GM19324 (cell line): ENCODE measurements around the gene TIGD7.

Experiments
- ATAC-seq: cut with Tn5 transposase; IDR thresholded peaks from one replicate; pipeline ENCODE4 v1.9.1; 2021; ENCODE audit warnings: mild to moderate bottlenecking, moderate library complexity; ENCODE audit not compliant: unreplicated experiment, low FRiP score

Gene TIGD7, protein sequence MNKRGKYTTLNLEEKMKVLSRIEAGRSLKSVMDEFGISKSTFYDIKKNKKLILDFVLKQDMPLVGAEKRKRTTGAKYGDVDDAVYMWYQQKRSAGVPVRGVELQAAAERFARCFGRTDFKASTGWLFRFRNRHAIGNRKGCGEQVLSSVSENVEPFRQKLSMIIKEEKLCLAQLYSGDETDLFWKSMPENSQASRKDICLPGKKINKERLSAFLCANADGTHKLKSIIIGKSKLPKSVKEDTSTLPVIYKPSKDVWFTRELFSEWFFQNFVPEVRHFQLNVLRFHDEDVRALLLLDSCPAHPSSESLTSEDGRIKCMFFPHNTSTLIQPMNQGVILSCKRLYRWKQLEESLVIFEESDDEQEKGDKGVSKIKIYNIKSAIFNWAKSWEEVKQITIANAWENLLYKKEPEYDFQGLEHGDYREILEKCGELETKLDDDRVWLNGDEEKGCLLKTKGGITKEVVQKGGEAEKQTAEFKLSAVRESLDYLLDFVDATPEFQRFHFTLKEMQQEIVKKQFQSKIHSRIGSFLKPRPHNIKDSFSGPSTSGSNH

DNA sequence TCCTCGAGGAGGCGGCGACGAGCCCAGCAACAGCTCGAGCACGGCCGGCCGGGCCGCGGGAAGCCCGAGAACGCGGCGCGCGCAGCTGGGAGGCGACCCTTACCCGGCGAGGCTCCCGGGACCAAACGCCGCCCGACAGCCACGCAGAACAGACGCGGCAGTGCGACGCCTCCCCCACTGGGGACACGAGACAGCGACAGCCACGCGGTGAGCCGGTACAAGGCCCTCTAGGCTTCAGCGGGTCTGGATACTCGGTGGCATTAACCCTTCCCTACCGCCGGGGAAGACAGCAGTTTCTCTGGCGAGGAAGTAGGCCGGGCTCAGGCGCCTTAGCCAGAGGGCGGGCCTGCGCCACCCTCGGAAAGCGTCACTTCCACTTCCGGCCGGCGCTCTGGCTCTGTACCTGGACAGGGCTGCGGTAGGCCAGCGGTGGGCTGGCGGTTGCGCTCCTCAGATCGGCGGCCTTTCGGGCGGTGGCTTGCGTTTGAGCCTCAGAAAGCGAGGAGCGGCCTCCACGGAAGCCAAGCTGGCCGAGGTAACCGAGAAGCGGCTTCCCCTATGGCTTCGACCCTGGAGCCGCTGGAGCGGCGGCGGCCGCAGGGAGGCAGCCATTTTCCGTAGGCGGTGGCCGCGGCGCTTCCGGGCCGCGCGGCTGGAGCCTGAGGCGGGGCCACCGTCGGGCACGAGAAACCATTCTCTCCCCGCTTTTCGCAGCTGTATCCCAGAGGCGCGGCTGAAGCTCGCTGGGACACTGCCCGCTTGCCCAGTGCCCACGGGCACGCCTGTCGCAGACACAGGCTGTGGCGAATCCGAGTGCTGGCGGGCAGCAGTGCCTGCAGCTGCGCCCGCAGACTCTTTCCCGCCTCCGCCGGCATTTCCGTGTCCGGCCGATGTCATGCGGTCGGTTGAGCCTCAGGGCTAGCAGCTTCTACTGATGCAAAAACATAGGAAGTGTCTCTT lies at the start of gene TIGD7, which contains the start of gene ZNF75A:
Gene TIGD7 (minus strand): TSS at position 322 of the 960 bp plus-strand sequence. CDS start 4,816 bp downstream, outside the sequence.
Gene ZNF75A (plus strand): TSS at position 389 of the 960 bp plus-strand sequence. CDS start 2,932 bp downstream, outside the sequence.
- peak; percentile 98 for ATAC-seq

DNA sequence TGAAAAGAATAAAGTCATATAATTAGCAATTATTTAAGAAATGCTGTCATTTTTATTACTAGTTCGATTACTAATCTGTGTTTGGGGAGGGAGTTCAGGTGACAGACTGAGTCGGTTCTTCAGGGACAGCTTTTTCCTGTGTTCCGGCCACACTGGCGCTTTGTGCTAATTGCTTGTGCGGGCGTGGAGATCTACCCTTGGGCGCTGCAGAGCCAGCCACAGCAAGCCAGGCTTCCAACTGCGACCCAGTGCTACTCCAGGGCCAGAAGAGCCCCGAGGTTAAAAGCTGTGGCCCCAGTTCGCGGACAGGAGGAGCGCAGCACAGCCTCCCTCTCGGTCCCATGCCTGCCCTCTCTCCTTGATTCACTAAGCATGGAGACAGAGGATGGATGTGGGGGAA lies 43.9 kb upstream of the TIGD7 start:
- no peak for ATAC-seq

DNA sequence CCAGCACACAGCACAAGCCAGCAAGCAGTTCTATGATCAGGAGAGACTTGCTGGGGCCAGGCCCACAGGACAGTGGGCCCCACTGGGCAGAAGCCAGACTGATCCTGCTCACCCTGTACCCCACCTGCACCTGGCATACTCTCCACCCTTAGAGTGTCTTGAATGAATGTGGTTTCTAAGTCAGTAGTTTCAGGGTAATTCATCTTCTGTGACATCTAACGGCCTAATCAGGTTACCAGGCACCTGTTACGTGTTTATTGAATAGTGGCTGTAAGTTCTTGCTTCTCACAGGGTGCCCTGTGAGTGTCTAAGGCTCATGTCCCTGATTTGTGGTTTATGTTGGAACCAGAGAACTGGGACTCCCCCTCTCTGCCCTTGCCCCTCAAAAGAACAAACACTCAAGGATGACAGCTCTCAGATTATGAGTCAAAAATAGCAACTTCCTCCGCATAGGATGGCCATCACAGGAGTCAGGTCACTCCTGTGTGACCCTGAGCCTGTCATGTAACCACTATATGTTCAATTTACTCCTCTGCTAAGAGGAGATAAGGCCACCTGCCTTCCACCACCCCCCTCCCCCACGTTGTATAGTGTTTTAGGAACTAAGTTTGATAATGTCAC lies 43.4 kb upstream of the TIGD7 start:
- ATAC-seq: no peak

DNA sequence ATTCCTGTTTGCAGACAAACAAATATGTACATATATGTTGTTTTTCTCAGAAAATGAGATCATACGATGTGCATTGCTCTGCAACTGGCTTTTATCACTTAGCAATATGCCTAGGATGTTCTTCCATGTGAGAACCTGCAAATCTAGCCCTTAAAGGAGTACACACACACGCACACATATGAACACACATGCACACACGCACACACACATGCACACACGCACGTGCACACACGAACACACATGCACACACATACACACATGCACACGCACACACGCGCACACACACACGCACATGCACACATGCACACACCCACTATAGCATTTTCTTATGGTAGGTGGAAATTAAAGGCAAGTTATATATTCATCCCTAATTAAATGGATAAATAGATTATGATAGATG lies 42.4 kb upstream of the TIGD7 start:
- ATAC-seq: no peak

DNA sequence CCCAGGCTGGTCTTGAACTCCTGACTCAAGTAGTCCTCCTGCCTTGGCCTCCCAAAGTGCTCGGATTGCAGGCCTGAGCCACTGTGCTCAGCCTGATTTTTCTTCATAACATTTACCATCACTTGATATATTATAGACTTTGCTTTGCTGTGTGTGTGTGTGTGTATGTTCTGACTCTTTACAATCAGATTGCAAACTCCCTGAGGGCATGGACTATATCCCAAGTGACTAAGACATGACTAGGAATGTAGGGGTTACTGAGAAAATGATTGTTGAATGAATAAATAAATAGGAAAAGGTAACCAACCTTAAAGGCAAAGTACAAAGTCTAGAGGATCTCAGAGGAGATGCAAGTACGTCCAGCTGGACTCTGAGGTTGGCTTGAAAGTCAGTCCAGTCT lies 40.8 kb upstream of the TIGD7 start:
- no peak for ATAC-seq

DNA sequence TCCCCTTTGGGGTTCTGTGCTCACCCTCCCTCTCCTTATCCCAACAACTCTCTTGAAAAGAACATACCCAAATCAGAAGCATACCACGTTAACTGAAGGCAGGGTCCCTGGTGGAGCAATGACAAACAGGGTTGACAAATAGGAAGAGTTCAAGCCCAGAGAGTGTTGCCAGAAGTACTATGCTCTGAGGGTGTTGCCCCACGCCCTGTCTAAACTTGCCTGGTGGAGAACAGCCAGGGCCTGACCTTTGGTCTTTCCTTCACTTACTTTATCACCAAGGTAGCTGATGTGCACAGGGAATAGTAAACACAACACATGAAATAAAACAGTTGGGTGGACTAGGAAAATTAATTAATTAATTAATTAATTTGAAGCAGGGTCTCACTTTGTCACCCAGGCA lies 23.4 kb upstream of the TIGD7 start:
- ATAC-seq: no peak

DNA sequence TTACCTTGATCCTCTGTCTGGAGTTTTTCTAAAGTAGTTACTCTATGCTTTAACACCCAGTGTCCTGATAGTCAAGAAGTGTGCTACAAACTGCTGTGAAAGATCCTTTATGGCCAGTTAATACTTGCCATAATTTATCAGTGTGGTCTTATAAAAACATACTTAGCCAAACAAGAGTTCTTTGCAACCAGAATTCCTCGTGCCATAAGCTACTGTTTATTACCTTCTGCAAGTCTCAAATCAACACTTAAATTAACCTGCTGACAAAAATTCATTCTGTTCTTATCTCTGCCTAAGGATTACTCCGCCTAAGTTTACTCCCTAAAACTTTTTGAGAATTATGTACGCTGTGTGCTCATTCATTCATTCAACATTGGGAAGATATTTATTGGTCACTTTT lies 22.9 kb upstream of the TIGD7 start:
- no peak for ATAC-seq

DNA sequence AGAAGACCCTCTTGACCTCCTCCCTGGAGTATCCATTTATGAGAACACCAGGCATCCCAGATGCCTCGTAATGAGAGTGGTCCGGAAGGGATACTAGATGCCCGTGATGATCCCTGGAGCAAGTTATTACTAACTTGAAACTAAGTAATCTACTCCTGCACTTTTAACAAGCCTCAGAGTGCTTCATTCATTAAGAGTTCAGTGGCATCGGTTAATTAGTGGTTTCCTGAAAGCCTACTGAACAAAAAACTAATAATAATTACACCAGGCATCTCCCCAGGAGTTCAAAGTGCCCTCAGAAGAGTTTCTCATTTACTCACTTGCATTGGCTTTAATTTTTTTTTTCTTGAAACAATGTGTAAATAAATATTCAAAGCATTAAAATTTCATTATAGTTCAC lies 22.3 kb upstream of the TIGD7 start:
- ATAC-seq: no peak

DNA sequence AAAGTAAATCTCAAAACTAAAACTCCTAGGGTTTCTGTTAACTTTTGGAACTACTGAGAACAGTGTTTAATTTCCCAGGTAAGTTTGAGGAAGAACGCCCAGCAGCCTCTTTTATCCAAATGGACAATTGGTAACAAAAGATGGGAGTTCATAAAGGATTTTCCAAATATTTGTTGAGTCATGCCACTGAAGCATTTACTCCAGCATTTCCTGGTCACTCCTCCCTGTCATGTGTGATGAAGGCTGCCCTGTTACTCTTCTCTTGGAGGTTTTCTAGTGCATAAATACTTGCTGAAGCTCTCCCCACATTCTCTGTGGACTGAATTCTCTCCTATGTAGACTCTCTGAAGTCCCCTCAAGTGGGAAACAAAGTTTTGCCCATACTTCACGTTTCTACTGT lies 16.6 kb upstream of the TIGD7 start:
- ATAC-seq: no peak

DNA sequence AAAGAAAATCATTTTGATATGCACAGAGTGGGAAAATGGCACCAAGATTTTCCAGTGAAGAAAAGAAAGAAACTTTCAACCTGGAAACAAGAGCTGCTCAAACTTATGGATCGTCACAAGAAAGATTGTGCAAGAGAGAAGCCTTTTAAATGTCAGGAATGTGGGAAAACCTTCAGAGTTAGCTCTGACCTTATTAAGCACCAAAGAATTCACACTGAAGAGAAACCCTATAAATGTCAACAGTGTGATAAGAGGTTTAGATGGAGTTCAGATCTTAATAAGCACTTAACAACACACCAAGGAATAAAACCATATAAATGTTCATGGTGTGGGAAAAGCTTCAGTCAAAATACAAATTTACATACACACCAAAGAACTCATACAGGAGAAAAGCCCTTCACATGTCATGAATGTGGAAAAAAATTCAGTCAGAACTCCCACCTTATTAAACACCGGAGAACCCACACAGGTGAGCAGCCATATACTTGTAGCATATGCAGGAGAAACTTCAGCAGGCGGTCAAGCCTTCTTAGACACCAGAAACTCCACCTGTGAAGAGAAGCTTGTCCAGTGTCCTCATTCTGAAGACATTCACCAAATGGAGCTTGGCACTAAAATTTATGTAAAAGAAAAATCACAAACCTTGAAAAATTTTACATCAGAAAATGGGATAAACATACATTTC lies 12.2 kb upstream of the TIGD7 start:
- ATAC-seq: no peak

DNA sequence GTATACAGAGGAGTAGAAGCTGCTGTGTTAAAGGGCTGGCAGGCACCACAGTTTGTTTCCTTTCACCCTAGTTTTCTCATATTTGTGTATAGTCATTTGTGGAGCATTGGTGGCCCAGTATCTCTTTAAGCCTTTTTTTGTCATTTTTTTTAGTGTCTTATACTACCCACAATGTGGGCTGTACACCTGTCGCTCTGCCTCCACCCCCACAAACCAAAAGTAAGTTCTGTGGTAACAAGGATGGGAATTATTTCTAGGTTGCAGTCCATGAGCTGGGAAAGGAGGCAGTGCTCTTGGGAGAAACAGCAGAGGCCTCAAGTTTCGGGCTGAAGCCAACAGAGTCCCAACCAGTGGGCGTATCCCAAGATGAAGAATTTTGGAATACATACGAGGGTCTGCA lies 6.3 kb upstream of the TIGD7 start:
- no peak for ATAC-seq

DNA sequence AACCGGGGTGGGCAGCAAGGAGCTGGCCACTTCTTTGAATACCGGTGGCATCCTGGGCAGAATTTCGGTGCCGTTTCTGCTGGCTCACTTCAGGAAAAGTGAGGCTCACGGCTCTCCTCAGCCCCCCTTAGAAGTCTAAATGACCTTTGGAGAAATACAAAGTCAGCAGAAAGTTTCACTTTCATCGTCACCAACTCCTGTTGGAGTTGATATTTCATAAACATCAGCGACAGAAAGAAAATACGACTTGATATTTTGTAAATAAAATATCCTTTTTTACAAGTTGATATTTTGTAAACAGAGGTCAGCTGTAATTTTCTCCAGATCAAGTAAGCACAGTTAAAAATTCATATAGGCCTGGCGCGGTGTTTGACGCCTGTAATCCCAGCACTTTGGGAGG lies 848 bp upstream of the TIGD7 start:
- no peak for ATAC-seq

DNA sequence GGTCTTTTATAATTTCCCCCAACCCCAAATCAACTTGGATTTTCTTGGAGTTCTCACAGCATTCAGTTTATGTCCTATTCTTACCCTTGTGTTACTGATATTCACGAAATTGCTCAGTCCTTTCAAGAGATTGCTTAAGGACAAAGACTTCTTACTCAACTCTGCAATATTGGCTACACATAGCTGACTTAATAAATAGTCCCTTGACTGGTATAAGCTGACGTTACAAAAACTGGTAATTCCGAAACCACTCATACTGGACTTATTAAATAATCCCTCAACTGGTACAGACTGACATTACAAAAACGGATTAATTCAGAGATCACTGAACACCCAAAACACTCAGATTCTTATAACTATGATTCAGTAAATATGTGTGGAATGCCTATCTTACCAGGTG lies 860 bp downstream of the TIGD7 start:
- no peak for ATAC-seq

DNA sequence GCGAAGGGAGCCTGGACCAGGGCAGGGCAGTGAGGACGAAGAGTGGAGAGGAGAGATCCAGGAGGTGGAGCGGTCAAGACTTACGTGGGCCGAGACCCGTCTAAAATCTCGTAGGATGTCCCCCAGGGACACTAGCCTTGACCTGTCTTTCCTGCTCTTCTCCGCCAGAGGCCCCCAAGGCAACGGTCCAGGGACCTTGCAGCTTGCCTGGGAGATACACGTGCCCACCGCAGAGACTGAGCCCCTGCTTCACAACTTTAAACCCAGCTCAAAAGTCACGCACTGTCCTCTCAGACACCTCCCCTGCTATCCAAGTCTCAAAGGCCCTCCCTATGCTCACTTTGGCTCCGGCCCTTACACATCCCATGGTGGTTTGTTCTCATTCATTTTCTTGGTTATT lies 9.4 kb downstream of the TIGD7 start:
- ATAC-seq: no peak

DNA sequence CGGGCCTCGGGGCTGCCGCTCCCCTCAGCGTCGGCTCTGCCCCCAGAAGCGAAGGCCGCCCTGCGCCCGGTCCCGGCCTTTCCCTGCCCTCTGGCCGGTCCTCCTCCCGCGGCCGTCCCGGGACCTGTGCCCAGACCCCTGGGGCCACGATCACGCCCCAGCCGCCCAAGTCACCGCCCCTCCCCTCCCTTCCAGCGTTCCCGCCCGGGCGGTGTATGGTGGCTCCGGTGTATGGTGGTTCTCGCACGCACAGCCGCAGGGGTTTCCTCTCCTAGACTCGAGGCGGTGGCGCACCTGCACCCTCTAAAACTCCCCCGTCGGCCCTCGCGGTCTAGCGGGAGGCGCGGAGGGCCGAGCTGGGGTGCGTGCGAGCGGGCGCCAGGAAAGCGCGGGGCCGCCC lies 10.0 kb downstream of the TIGD7 start:
- no peak for ATAC-seq

DNA sequence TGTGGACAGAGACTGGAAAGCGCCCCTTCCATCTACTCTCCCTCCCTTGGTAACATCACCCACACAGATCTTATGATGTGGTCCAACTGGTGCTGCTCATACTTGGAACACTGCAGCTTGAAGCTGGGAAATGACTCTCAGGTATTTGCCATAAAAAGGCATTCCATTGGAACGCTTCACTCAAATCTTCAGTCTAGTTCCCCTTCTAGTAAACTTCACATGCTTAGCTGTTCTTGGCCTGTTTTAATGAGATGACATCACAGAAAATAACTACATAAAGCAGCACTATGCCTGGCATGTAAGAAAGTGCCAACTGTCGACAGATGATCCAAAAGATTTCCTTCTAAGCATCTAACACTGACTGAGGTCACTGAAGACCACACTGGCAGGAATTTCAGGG lies 12.6 kb downstream of the TIGD7 start:
- ATAC-seq: no peak

DNA sequence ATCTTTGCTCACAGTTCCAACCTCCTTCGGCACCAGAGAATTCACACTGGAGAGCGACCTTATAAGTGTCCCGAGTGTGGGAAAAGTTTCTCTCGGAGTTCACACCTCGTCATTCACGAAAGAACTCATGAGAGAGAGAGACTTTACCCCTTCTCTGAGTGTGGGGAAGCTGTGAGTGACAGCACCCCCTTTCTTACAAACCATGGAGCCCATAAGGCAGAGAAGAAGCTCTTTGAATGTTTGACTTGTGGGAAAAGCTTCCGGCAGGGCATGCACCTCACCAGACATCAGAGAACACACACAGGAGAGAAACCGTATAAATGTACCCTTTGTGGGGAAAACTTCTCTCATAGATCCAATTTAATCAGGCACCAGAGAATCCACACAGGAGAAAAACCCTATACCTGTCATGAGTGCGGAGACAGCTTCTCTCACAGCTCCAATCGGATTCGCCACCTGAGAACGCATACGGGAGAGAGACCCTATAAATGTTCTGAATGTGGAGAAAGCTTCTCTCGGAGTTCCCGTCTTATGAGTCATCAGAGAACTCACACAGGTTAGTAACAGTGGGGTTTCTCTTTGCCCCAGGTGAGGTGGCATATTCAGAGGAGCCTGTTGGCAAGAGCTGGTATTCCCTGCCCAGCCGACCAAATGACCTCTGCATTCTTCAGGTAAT lies 15.1 kb downstream of the TIGD7 start:
- ATAC-seq: no peak

DNA sequence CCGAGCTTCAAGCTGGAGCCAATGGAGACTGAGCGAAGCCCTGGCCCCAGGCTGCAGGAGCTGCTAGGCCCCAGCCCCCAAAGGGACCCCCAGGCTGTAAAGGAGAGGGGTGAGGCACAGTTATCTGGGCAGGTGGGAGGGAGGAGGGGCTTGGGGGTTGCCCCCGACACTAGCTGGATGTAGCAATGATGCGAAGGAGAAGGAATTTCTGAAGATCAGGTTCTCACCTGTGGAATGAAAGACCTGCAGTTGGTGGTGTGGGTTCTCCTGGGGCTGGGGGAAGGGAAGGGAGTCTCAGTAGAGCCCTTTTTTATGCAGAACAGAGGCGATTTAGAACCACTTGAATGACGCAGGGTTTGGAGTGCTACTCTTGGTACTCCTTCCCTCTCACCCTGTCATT lies 20.1 kb downstream of the TIGD7 start:
- ATAC-seq: no peak
